Suprapubic skin (tissue), 4 donors: ENCODE data around the gene C10orf105.

Source experiments
- EP300 ChIP-seq: sonication (generic); formaldehyde crosslinking; IDR thresholded peaks from one replicate; pipeline ENCODE4 v1.6.1; 2017; ENCODE audit warnings: antibody characterized with exemption
- POLR2A ChIP-seq, 2 donors: fragments of 450-650 bp; IDR thresholded peaks; one replicate each; pipeline ENCODE4 v1.6.1; 2017; ENCODE audit warnings: antibody characterized with exemption in 2 of 2, mild to moderate bottlenecking in 2 of 2, moderate library complexity in 2 of 2
- POLR2AphosphoS5 ChIP-seq, 3 donors: sonication (generic); formaldehyde crosslinking; IDR thresholded peaks; one replicate each; pipeline ENCODE4 v1.6.1; 2017; ENCODE audit warnings: antibody characterized with exemption in 3 of 3
- TF ChIP-seq, protein P1 (sequence below), 2 donors: fragments of 200-600 bp in 1 of 2; fragments of 450-650 bp in 1 of 2; sonication (generic) in 1 of 2; IDR thresholded peaks; one replicate each; pipeline ENCODE4 v1.5.1; 2016 to 2019; ENCODE audit warnings: antibody characterized with exemption in 2 of 2, mild to moderate bottlenecking in 1 of 2, moderate library complexity in 1 of 2

GRCh38 chr10:71741671-71742070 lies 22.1 kb upstream of the C10orf105 start:
- TF ChIP-seq, protein P1, sequence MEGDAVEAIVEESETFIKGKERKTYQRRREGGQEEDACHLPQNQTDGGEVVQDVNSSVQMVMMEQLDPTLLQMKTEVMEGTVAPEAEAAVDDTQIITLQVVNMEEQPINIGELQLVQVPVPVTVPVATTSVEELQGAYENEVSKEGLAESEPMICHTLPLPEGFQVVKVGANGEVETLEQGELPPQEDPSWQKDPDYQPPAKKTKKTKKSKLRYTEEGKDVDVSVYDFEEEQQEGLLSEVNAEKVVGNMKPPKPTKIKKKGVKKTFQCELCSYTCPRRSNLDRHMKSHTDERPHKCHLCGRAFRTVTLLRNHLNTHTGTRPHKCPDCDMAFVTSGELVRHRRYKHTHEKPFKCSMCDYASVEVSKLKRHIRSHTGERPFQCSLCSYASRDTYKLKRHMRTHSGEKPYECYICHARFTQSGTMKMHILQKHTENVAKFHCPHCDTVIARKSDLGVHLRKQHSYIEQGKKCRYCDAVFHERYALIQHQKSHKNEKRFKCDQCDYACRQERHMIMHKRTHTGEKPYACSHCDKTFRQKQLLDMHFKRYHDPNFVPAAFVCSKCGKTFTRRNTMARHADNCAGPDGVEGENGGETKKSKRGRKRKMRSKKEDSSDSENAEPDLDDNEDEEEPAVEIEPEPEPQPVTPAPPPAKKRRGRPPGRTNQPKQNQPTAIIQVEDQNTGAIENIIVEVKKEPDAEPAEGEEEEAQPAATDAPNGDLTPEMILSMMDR (IDR thresholded peaks at IDR 0.05), result no peak
- no peak for TF ChIP-seq POLR2A (IDR thresholded peaks at IDR 0.05)
- TF ChIP-seq POLR2AphosphoS5 (IDR thresholded peaks at IDR 0.05), result no peak
- TF ChIP-seq EP300, result no peak
